T-helper 1 cell treated with Interleukin-12 subunit alpha and Interleukin-12 subunit beta and Interleukin-4 antibody, amounts not matched to agents 30 ng/mL and 1 ng/mL, for 36 hours (primary cell): ENCODE results near the gene KLF11. TPM values are rescaled to one million over a fixed set of nuclear protein-coding genes. Genes with fewer than 3 reads are reported as not detected.
"Not testable (repeated sequence)": the region's sequence is repeated elsewhere in the genome, so short reads cannot be mapped to it uniquely, and the experiment has no call there.

ENCODE experiments used
- intact Hi-C: fragments of 100-400 bp; cut with micrococcal nuclease; formaldehyde crosslinking; loops from one replicate; pipeline ENCODE4 v1.15.1; 2024
- total RNA-seq: library from RNA; stranded (reverse); gene quantifications from 2 replicates; pipeline ENCODE4 v1.2.3, GENCODE V29; 2022

KLF11 gene
- total RNA-seq, 1 donor from 2014 or later: 10.9 TPM

DNA sequence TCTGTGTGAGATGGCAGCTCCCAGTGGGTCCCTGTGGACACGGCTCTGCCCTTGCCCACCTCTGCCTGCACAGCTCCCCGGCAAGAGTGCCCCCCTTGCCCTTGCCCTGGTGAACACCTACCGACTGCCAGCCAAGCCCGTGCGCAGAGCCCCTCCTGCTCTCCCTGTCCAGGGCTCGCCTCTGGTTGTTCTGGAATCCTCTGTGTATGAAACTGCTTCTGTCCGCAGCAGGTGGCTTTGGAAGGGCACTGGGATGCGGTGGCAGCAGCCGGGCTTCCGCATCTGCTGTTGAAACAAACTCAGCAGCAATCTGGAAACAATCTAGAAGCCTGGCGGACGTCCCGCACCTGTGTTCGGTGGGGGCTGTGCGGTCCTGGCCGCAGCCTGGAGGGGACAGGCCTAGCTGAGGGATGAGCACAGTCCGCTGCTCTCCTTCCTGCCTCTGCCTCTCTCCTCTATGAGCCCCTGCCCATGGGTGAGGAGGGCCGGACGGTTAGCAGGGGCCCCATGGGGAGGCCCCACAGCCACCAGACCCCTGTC is 34.0 kb upstream of the KLF11 start:
- intact Hi-C loops: no loop called here

DNA sequence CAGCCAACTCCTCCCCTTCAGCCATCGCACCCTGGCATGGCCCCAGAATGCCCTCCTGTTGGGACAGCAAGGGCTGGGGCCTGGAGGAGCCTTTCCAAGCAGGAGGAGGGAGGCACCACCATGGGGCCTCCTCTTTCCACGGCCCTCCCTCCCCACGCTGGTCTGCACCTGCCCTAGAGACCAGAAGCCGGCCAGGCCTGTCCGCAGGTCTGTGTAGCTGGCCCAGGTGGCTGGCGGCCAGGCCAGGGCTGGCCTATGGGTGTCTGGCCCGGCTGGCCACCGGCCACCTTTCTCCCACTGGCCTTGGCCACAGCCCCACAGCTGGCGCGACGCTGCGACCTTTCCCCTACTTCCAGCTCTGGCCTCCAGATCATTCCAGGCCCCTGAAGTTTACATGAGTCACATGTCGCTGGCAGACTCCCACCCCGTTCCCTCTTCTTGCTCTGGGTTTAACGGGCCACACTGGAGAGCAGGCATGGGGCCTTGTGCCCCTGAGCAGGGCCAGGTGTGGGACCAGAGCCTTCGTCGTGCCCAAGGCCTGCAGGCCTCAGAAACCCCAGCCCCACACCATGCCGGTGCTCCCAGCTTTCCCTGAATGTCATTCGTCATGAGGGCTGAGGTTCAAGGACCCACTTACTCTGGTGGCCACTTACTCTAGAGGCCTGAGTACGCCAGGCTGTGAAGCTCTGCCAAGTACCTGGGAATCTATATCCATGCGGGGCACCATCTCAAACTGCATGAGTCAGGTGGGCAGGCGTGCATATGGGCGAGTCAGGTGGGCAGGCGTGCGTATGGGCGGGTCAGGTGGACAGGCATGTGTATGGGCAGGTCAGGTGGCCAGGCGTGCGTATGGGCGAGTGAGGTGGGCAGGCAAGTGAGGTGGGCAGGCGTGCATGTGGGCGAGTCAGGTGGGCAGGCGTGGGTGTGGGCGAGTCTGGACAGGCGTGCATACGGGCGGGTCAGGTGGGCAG is 33.3 kb upstream of the KLF11 start:
- intact Hi-C loops: no loop called here

DNA sequence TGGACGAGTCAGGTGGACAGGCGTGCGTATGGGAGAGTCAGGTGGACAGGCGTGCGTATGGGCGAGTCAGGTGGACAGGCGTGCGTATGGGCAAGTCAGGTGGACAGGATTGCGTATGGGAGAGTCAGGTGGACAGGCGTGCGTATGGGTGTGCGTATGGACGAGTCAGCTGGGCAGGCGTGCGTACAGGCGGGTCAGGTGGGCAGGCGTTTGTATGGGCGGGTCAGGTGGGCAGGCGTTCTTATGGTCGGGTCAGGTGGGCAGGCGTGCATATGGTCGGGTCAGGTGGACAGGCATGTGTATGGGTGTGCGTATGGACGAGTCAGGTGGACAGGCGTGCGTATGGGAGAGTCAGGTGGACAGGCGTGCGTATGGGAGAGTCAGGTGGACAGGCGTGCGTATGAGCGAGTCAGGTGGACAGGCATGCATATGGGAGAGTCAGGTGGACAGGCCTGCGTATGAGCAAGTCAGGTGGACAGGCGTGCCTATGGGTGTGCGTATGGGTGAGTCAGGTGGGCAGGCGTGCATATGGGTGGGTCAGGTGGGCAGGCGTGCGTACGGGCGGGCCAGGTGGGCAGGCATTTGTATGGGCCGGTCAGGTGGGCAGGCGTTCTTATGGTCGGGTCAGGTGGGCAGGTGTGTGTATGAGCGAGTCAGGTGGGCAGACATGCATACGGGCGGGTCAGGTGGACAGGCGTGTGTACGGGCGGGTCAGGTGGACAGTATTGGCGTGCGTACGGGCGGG is 32.3 kb upstream of the KLF11 start:
- intact Hi-C loops: not testable (repeated sequence)

DNA sequence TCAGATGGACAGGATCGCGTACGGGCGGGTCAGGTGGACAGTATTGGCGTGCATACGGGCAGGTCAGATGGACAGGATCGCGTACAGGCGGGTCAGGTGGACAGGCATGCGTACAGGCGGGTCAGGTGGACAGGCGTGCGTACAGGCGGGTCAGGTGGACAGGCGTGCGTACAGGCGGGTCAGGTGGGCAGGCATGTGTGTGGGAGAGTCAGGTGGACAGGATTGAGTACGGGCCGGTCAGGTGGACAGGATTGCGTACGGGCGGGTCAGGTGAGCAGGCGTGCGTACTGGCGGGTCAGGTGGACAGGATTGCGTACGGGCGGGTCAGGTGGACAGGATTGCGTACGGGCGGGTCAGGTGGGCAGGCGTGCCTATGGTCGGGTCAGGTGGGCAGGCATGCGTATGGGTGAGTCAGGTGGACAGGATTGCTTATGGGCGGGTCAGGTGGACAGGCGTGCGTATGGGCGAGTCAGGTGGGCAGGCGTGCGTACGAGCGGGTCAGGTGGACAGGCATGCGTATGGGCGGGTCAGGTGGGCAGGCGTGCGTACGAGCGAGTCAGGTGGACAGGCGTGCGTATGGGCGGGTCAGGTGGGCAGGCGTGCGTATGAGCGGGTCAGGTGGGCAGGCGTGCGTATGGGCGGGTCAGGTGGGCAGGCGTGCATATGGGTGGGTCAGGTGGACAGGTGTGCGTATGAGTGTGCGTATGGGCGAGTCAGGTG is 31.6 kb upstream of the KLF11 start:
- intact Hi-C loops: not testable (repeated sequence)

DNA sequence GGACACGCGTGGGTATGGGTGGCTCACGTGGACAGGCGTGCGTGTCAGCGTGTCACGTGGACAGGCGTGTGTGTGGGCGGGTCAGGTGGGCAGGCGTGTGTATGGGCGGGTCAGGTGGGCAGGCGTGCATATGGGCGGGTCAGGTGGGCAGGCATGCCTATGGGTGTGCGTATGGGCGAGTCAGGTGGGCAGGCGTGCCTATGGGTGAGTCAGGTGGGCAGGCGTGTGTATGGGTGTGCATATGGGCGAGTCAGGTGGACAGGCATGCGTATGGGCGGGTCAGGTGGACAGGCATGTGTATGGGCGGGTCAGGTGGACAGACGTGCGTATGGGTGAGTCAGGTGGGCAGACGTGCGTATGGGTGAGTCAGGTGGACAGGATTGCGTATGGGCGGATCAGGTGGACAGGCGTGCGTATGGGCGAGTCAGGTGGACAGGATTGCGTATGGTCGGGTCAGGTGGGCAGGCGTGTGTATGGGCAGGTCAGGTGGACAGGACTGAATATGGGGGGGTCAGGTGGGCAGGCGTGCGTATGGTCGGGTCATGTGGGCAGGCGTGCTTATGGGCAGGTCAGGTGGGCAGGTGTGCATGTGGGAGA is 30.9 kb upstream of the KLF11 start:
- intact Hi-C loops: not testable (repeated sequence)

DNA sequence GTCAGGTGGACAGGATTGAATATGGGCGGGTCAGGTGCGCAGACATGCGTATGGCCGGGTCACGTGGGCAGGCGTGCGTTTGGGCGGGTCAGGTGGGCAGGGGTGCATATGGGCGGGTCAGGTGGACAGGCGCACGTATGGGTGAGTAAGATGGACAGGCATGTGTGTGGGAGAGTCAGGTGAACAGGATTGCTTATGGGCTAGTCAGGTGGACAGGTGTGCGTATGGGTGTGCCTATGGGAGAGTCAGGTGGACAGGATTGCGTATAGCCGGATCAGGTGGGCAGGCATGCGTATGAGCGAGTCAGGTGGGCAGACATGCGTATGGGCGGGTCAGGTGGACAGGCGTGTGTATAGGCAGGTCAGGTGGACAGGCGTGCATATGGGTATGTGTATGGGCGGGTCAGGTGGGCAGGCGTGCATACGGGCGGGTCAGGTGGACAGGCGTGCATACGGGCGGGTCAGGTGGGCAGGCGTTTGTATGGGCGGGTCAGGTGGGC is 30.3 kb upstream of the KLF11 start:
- intact Hi-C loops: no loop called here

DNA sequence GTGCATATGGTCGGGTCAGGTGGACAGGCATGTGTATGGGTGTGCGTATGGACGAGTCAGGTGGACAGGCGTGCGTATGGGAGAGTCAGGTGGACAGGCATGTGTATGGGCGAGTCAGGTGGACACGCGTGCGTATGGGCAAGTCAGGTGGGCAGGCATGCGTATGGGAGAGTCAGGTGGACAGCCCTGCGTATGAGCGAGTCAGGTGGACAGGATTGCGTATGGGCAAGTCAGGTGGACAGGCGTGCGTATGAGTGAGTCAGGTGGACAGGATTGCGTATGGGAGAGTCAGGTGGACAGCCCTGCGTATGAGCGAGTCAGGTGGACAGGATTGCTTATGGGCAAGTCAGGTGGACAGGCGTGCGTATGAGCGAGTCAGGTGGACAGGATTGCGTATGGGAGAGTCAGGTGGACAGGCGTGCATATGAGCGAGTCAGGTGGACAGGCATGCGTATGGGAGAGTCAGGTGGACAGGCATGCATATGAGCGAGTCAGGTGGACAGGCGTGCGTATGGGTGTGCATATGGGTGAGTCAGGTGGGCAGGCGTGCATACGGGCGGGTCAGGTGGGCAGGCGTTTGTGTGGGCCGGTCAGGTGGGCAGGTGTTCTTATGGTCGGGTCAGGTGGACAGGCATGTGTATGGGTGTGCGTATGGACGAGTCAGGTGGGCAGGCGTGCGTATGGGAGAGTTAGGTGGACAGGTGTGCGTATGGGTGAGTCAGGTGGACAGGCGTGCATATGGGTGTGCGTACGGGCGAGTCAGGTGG is 29.5 kb upstream of the KLF11 start:
- intact Hi-C loops: not testable (repeated sequence)

DNA sequence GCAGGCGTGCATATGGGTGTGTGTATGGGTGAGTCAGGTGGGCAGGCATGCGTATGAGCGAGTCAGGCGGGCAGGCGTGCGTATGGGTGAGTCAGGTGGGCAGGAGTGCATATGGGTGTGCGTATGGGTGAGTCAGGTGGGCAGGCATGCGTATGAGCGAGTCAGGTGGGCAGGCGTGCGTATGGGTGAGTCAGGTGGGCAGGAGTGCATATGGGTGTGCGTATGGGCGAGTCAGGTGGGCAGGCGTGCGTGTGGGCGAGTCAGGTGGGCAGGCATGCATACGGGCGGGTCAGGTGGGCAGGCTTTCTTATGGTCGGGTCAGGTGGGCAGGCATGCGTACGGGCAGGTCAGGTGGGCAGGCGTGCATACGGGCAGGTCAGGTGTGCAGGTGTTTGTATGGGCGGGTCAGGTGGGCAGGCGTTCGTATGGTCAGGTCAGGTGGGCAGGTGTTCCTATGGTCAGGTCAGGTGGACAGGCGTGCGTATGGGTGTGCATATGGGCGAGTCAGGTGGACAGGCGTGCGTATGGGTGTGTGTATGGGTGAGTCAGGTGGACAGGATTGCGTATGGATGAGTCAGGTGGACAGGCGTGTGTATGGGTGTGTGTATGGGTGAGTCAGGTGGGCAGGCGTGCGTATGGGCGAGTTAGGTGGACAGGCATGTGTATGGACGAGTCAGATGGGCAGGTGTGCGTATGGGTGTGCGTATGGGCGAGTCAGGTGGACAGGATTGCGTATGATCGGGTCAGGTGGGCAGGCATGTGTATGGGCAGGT is 28.7 kb upstream of the KLF11 start:
- intact Hi-C loops: no loop called here

DNA sequence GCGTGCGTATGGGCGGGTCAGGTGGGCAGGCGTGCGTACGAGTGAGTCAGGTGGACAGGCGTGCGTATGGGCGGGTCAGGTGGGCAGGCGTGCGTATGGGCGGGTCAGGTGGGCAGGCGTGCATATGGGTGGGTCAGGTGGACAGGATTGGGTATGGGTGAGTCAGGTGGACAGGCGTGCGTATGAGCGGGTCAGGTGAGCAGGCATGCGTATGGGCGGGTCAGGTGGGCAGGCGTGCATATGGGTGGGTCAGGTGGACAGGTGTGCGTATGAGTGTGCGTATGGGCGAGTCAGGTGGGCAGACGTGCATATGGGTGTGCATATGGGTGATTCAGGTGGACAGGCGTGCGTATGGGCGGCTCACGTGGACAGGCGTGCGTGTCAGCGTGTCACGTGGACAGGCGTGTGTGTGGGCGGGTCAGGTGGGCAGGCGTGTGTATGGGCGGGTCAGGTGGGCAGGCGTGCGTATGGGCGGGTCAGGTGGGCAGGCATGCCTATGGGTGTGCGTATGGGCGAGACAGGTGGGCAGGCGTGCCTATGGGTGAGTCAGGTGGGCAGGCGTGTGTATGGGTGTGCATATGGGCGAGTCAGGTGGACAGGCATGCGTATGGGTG is 27.9 kb upstream of the KLF11 start:
- intact Hi-C loops: not testable (repeated sequence)

DNA sequence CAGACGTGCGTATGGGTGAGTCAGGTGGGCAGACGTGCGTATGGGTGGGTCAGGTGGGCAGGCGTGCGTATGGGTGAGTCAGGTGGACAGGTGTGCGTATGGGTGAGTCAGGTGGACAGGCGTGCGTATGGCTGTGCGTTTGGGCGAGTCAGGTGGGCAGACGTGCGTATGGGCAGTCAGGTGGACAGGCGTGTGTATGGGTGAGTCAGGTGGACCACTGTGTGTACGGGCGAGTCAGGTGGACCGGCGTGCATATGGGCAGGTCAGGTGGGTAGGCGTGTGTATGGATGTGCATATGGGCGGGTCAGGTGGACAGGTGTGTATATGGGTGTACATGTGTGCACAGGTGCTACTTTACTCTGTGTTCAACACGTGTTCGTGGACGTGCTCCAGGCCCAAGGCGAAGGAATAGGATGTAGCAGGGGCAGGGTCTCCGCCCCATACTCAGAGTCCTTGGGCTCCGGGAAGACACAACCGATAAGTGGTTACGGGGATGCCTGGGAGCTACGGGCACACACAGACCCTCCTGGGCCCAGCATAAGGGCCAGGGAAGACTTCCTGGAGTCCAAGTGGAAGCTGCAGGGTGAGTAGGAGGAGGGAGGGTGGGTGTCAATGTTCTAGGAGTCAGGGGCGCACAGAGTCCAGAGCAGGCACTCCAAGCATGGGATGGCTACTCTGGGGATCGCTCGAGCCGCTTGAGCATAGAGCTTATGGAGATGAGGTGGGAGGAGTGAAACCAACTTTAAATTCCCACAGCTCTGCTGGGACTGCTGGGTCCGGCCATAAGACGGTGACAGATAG is 27.1 kb upstream of the KLF11 start:
- intact Hi-C loops: no loop called here

DNA sequence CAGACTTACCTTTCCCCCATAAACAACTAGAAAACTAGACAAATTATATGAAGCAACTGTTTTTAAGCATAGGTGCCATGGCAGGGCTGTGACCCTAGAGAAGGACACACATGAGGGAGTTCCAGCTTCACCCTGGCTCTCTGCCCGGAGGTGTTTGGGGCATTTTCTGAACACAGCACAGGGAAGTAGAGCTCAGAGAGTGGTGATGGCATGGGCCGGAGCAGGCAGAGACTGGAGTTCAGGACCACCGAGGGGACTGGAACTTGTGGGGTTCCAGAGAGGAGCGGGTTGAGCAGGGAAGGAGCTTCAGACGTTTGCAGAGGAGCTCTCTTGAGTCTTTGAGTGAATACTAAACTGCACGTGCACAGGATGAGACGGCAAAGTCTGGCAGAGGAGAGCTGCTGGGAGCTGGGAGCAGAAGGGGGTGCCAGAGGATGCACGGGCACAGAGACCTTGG is 26.5 kb upstream of the KLF11 start:
- intact Hi-C loops: no loop called here

DNA sequence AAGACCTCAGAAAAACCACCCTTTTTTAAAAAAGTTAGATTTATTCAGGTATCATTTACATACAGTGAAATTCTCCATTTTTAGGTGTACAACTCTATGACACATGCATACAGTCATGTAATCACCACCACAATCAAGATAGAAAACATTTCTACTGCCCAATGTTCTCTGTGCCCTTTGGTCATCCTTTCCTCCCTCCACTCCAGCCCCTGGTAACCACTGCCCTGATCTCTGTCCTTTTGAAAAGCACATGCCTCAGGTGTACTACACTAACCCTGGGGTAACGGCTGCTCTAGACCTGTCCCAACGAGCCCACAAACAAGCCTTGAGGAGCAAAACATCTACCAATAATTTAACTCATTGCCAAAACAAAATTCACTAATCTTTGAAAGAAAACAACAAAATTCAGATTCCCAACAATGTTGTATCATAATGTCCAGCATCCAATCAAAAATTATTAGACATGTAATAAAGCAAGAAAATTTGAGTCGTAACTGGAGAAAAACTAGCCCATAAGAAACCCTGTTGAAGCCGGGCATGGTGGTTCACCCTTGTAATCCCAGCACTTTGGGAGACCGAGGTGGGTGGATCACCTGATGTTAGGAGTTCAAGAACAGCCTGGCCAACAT is 25.9 kb upstream of the KLF11 start:
- intact Hi-C loops: no loop called here

DNA sequence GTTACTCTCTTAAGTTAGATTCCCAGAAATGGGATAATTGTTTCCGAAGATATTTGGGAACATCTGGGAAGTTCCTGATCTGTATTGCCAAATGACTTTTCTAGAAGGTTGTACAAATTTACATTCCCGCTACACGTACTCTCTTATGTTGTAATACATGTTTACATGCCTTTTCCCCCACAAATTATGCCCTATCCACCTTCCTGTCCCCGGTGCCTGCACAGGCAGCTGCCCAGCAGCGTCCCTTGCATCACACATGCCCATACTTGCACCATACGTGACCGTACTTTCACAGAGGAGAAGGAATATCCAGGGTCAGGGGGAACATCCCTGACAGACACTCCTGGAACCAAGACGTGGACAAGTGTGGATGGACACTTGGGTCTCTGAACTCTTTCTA is 24.2 kb upstream of the KLF11 start:
- intact Hi-C loops: no loop called here

DNA sequence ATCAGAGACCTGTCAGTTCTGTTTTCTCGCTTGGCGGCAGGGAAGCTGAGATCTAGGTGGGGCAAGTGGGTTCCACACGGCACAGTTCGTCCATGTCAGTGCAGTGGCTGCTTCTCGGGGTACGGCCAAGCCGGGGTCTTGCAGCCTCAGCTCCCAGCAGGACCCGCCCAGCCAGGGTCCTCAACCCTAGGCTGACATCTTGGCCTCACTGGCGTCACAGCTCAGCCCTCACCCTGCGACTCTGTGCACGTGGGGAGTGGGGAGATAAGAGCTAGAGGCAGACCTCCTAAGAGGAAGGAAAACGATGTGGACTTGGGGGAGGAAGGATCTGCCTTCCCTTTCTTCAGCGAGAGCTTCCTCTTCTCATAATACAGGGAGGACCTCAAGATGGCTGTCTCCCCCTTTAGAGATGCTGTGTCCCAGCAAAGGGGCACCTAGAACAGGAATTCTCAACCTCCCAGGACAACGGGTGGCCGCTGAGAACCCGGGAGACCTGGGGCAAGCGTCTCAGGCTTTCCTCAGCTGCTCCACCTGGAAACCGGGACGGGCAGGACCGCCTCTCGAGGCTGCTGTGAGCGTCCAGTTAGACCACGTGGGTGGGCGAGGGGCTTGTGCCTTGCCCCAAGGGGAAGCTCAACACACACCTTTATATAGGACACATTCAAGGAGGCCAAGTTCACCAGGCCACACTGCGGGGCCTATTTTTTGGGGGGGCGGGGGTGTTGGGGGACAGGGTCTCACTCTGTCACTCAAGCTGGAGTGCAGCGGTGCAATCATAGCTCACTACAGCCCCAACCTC is 23.5 kb upstream of the KLF11 start:
- intact Hi-C loops: no loop called here

DNA sequence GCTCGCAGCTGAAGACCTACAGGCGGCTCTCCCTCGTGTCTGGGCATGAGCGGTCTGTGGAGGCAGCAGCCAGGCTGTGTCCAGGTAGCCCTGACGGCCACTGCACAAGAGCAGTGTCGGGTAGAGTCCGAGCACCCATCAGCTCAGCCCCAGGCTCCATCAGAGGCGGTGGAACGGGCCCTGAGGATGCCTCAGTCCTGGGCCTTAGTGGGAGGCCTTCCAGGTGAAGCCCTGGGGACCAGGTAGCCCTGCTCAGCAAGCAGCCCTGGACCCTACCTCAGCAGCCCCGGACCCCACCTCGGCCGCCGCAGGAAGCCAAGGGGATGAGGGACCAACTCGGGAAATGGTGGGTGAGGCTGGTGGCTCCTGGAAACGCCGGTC is 21.3 kb upstream of the KLF11 start:
- intact Hi-C loops: no loop called here

DNA sequence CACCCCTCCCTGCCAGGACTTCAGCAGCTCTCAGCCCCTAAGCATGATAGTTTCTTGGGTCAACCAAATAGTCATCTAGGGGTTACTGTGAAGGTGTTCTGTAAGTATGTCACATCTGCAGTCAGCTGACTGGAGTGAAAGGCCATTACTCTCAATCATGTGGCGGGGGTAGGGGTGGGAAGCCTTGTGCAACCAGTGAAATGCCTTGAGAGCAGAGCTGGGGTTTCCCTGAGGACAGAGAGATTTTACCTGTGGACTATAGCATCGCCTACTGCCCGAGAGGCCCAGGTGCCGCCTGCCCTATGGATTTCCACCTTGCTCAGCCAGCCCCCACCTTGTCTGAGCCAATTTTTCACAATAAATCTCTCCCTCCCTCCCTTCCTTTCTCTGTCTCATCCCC is 20.9 kb upstream of the KLF11 start:
- intact Hi-C loops: no loop called here
